Measurements from ENCODE around the gene SAMD11.

GRCh38 chr1:925561-926421, 2.1 kb downstream of the SAMD11 start:
- no peak for TF ChIP-seq EGR1 (IDR thresholded peaks at IDR 0.05)
- TF ChIP-seq TEAD4 (IDR thresholded peaks at IDR 0.05), result no peak
